ENCODE measurements around the gene GAPDHS. TPM values are rescaled to one million over a fixed set of nuclear protein-coding genes. Genes with fewer than 3 reads are reported as not detected.
A peak's percentile ranks its signal among the peaks of the same experiment; 100 is the strongest.

GAPDHS gene
- total and polyA plus RNA-seq, 11 donors = not detected

DNA sequence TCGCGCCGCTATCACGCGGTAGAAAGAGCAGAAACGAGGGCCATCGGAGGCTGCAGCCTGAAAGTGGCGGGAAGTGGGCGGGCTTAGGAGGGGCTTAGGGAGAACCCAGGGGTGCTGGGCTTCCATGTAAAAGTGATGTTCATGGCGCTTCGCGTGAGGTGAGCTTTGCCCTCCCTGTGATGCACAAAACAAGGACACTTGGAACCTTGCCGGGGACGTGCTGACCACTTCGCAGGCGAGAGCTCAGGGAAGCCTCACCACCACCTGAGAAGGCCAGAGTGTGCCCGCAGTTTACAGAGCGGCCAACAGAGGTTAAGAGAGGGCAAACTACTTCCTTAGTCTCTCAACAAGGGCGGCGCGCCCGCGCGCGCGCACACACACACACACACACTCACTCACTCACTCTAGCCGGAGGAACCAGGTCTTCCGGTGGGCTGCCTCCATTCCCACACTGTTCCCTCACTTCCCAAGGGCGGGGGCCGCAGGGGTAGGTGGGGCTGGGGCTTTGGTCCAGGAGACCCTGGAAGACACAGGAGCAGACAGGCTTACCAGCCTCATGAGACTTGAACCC is 651 bp downstream of the GAPDHS start:
- TF ChIP-seq POLR2A (IDR thresholded peaks at IDR 0.05) = no peak
- TF ChIP-seq, protein P1, sequence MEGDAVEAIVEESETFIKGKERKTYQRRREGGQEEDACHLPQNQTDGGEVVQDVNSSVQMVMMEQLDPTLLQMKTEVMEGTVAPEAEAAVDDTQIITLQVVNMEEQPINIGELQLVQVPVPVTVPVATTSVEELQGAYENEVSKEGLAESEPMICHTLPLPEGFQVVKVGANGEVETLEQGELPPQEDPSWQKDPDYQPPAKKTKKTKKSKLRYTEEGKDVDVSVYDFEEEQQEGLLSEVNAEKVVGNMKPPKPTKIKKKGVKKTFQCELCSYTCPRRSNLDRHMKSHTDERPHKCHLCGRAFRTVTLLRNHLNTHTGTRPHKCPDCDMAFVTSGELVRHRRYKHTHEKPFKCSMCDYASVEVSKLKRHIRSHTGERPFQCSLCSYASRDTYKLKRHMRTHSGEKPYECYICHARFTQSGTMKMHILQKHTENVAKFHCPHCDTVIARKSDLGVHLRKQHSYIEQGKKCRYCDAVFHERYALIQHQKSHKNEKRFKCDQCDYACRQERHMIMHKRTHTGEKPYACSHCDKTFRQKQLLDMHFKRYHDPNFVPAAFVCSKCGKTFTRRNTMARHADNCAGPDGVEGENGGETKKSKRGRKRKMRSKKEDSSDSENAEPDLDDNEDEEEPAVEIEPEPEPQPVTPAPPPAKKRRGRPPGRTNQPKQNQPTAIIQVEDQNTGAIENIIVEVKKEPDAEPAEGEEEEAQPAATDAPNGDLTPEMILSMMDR (IDR thresholded peaks at IDR 0.05) = no peak

DNA sequence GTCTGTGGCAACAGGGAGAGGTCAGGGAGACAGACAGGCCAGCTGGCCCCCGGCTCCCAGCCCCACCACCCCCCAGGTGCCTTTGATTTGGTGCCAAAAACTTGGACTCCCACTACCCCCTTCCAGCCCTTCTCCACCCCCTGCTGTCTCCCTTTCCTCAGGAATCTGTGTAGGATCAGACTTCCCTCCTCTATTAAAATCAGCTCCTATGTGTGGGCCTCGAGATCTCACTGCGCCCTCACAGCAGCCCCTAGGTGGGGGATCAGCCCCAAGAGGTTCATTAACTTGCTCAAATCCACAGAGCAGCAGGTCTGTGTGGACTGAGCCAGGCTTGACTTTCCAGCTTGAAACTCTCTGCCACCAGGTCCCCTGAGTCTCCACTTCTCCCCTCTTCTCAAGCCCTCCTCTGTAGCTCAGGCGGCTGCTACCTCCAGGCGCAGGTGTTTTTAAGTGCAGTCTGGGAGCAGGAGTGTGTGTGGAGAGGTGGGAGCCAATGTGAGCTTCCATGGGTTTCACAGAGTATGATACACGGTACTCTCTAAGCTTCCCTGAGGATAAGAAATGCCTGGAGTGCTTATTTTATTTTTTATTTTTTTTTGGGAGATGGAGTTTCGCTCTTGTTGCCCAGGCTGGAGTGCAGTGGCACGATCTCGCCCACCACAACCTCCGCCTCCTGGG is 1.7 kb downstream of the GAPDHS start:
- DNase-seq (no peak), ATAC-seq (no peak)
- Histone ChIP-seq H3K4me3 (no peak overlapping the region), H3K9me3 (no peaks in the 10 kb centered on the region), H3K27ac (no peak overlapping the region), H3K27me3 (peaks cover 5 to 51% (median 26%) of the 10 kb centered on the region in 9 donors), H3K4me1 (peaks cover 0 to 21% (median 0%) of the 10 kb centered on the region in 12 donors), H3K36me3 (no peaks in the 10 kb centered on the region)
- intact Hi-C loops (cut with DNase I) = no loop called here
- TF ChIP-seq, protein P1 (IDR thresholded peaks at IDR 0.05) = no peak
- TF ChIP-seq POLR2A (IDR thresholded peaks at IDR 0.05) = no peak
- 67 to 74% (median 70%) methylated on average over 8 to 10 of the region's 10 CpGs for WGBS, 4 donors

More for the DNA sequence above, 651 bp downstream of the GAPDHS start:
- 3 to 10% (median 5%) methylated on average over 26 to 30 of the region's 30 CpGs for WGBS, 4 donors
- Histone ChIP-seq H3K9me3 (no peaks in the 10 kb centered on the region), H3K4me3 (peak overlapping the region in 1 of 12 donors; percentile 16), H3K36me3 (no peaks in the 10 kb centered on the region), H3K27me3 (peaks cover 11 to 61% (median 34%) of the 10 kb centered on the region in 9 donors), H3K4me1 (peaks cover 0 to 21% (median 0%) of the 10 kb centered on the region in 12 donors), H3K27ac (no peak overlapping the region)
- DNase-seq = peak in 2 of 5 donors; percentile 46 to 51
- peak in 3 of 4 donors; percentile 50 to 65 (median 55) for ATAC-seq
- intact Hi-C loops (cut with DNase I) = no loop called here

DNA sequence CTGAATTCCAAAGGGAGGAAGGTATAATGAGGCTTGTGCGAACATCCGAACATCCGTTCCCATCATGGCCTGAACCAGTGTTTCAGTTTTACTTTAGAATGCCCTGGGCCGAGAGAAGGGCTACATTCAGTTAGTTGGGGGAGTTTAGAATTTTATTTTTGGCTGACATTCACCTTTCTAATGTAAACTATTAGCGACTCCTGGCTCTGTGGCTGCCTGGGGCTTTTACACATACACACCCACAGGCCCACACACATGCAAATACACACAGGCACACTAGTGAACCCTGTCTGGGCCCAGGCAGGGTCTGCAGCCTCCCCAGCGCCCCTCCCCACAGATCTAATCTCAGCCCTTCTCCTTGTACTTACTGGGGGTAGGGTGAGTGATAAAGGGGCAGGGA is 6.1 kb downstream of the GAPDHS start:
- H3K36me3 ChIP-seq = no peaks in the 10 kb centered on the region
- H3K4me1 ChIP-seq = peaks cover 0 to 5% (median 1%) of the 10 kb centered on the region in 12 donors
- DNase-seq (no peak), ATAC-seq (no peak)
- TF ChIP-seq POLR2A (IDR thresholded peaks at IDR 0.05) = no peak
- TF ChIP-seq, protein P1 (IDR thresholded peaks at IDR 0.05) = no peak
- intact Hi-C loops (cut with DNase I) = no loop called here
- 79 to 88% (median 83%) methylated on average over 6 of the region's 6 CpGs for WGBS, 4 donors
- no peak overlapping the region for H3K27ac ChIP-seq
- H3K27me3 ChIP-seq = peaks cover 0 to 7% (median 2%) of the 10 kb centered on the region in 9 donors
- no peaks in the 10 kb centered on the region for H3K9me3 ChIP-seq
- H3K4me3 ChIP-seq = no peak overlapping the region

DNA sequence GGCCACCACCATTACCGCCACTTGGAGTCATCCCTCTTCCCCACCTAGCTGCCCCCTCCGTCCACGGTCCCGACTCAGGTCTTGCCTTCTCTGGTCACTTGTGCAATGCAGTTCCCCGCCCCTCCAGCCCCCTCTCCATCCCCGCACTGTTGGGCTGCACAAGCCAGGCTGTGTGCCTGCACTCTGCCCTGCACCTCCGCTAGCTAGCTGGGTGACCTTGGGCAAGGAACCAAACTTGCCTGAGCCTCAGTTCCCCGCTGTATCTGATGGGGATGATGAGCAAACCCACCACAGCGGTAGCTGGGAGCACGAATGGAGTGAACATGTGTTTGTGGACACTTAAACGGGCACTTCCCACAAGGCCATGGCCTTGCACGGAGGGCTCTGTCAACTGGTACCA is 6.6 kb downstream of the GAPDHS start:
- H3K27ac ChIP-seq = no peak overlapping the region
- H3K4me1 ChIP-seq = peaks cover 0 to 10% (median 7%) of the 10 kb centered on the region in 12 donors
- no peak overlapping the region for H3K4me3 ChIP-seq
- intact Hi-C loops (cut with DNase I) = loop anchor here in 2 of 10 donors (10.0 kb wide), 2 partner anchors 75 to 175 kb away; partner anchors contain the start of genes HAUS5 (in 1 of the 2) and KMT2B (in 1 of the 2)
- ATAC-seq = no peak
- no peaks in the 10 kb centered on the region for H3K36me3 ChIP-seq
- peaks cover 0 to 2% (median 0%) of the 10 kb centered on the region in 9 donors for H3K27me3 ChIP-seq
- TF ChIP-seq, protein P1 (IDR thresholded peaks at IDR 0.05) = no peak
- no peak for TF ChIP-seq POLR2A (IDR thresholded peaks at IDR 0.05)
- DNase-seq = no peak
- WGBS, 4 donors = 93 to 96% (median 94%) methylated on average over 12 of the region's 12 CpGs
- H3K9me3 ChIP-seq = no peaks in the 10 kb centered on the region
